Activated CD8-positive, alpha-beta T cell treated with anti-CD3 and anti-CD28 coated beads for 36 hours (primary cell): Measurements from ENCODE around the gene MYO1D. TPM values are rescaled to one million over a fixed set of nuclear protein-coding genes. Genes with fewer than 3 reads are reported as not detected.

Source experiments
- ATAC-seq: fragments of 200-7000 bp; cut with Tn5 transposase; one replicate; pipeline ENCODE4 v1.10.0; 2021; ENCODE audit warnings: mild to moderate bottlenecking, moderate library complexity
- CTCF ChIA-PET: fragments of 350-600 bp; sonication (Branson Sonifier 250); formaldehyde crosslinking; loops from one replicate; lab custom pipeline; 2021; ENCODE audit warnings: antibody characterized with exemption; lab: Charles Lee
- POLR2A ChIA-PET: fragments of 350-600 bp; sonication (Branson Sonifier 250); formaldehyde crosslinking; loops from one replicate; lab custom pipeline; 2021; ENCODE audit warnings: antibody characterized with exemption; lab: Charles Lee
- DNase-seq: peaks from one replicate; pipeline ENCODE4 v3.0.0-alpha.2; 2020
- H3K27ac Mint-ChIP-seq: one replicate; pipeline ENCODE4 v1.8.0; 2021; ENCODE audit warnings: mild to moderate bottlenecking, mixed read lengths
- H3K27me3 Mint-ChIP-seq: one replicate; pipeline ENCODE4 v1.8.0; 2021; ENCODE audit warnings: mixed read lengths
- H3K36me3 Mint-ChIP-seq: one replicate; pipeline ENCODE4 v1.8.0; 2021; ENCODE audit warnings: low read depth, mixed read lengths
- H3K4me1 Mint-ChIP-seq: one replicate; pipeline ENCODE4 v1.8.0; 2021; ENCODE audit warnings: low read depth, mixed read lengths
- H3K4me3 Mint-ChIP-seq: one replicate; pipeline ENCODE4 v1.8.0; 2021; ENCODE audit warnings: mild to moderate bottlenecking, moderate library complexity, mixed read lengths
- H3K9me3 Mint-ChIP-seq: one replicate; pipeline ENCODE4 v1.8.0; 2021; ENCODE audit warnings: mixed read lengths
- intact Hi-C: fragments of 100-400 bp; cut with micrococcal nuclease; formaldehyde crosslinking; loops from one replicate; pipeline ENCODE4 v1.10.0; 2022
- total RNA-seq, 2 experiments: library from RNA; stranded (reverse); gene quantifications; one replicate each; pipeline ENCODE4 v1.2.3, GENCODE V29; 2021
- TF ChIP-seq, protein P1 (sequence below): fragments of 200-600 bp; IDR thresholded peaks from one replicate; pipeline ENCODE4 v1.8.0; 2022; ENCODE audit warnings: antibody characterized with exemption, mild to moderate bottlenecking

The MYO1D gene
- total RNA-seq, 2 experiments from 2014 or later, result 8.3 to 9.2 TPM

DNA sequence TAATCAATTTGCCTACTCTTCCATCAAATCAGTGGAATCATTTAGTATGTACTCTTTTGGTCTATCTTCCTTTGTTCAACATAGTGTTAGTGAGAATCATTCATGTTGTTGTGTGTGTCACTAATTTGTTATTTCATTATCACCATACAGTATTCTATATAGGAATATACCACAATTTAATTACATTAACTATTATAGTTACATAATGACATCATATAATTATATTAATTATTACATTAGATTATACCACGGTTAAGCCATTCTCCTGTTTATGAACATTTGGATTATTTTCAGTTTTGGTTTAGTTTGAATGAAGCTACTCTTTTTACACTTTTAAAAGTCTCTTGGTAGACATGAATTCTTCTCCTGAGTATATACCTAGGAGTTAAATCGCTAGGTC, 40.4 kb downstream of the MYO1D start:
- H3K27me3 Mint-ChIP-seq, result peaks cover 4% of the 10 kb centered on the region
- H3K4me3 Mint-ChIP-seq, result no peak overlapping the region
- DNase-seq (no peak), ATAC-seq (no peak)
- CTCF ChIA-PET, result no interaction called here
- H3K36me3 Mint-ChIP-seq, result no peaks in the 10 kb centered on the region
- no peaks in the 10 kb centered on the region for H3K9me3 Mint-ChIP-seq
- POLR2A ChIA-PET, result no interaction called here
- no peak overlapping the region for H3K27ac Mint-ChIP-seq
- H3K4me1 Mint-ChIP-seq, result no peaks in the 10 kb centered on the region
- TF ChIP-seq, protein P1, sequence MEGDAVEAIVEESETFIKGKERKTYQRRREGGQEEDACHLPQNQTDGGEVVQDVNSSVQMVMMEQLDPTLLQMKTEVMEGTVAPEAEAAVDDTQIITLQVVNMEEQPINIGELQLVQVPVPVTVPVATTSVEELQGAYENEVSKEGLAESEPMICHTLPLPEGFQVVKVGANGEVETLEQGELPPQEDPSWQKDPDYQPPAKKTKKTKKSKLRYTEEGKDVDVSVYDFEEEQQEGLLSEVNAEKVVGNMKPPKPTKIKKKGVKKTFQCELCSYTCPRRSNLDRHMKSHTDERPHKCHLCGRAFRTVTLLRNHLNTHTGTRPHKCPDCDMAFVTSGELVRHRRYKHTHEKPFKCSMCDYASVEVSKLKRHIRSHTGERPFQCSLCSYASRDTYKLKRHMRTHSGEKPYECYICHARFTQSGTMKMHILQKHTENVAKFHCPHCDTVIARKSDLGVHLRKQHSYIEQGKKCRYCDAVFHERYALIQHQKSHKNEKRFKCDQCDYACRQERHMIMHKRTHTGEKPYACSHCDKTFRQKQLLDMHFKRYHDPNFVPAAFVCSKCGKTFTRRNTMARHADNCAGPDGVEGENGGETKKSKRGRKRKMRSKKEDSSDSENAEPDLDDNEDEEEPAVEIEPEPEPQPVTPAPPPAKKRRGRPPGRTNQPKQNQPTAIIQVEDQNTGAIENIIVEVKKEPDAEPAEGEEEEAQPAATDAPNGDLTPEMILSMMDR, result no peak
- intact Hi-C loops, result no loop called here

DNA sequence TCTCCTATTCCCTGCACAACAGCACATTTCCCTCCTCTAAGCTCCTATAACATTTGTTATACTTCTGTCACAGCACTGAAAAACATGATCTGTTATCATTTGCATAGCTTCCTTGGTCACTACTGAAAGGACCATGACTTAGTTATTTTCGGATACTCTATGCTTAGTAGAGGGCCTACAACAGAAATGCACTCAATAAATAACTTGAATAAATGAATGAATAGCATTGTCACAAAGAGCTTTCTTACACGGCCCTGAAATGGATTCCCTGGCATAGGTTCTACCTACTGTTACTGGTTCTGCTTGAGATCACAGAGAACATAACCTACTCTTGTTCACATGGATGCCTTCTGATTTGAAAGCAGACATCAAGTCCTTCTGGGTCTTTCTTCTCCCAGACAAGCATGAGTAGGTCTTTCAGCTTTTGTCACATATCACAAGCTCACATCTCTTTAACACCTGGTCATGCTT, 41.6 kb downstream of the MYO1D start:
- DNase-seq (no peak), ATAC-seq (no peak)
- no peaks in the 10 kb centered on the region for H3K9me3 Mint-ChIP-seq
- TF ChIP-seq, protein P1, result no peak
- peaks cover 3% of the 10 kb centered on the region for H3K27me3 Mint-ChIP-seq
- no peak overlapping the region for H3K27ac Mint-ChIP-seq
- H3K4me1 Mint-ChIP-seq, result no peaks in the 10 kb centered on the region
- no peaks in the 10 kb centered on the region for H3K36me3 Mint-ChIP-seq
- ChIA-PET CTCF (interaction anchor here (0.6 to 1.9 kb wide), 2 partner anchors 41 to 52 kb away, joined by 3 to 9 read pairs; partner anchors contain the start of gene MYO1D), POLR2A (no interaction called here)
- no peak overlapping the region for H3K4me3 Mint-ChIP-seq
- intact Hi-C loops, result no loop called here

DNA sequence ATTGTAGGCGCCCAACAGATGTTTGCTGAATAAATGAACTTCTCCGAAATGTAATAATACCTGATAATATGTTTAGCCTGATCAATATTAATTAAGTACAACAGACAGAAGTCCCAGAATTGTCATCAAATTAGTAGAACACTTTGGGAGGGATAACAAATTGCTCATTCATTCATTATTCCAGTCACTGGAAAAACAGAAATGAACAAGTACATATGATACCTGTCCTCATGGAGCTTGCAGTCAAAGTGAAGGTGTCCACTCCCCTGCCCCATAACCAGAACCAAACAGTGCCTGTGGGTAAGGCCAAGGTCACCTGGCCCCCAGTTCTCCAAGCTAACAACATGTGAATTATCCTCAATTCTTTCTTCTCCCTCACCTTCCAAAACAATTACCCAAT, 42.8 kb downstream of the MYO1D start:
- H3K4me1 Mint-ChIP-seq, result peaks cover 2% of the 10 kb centered on the region
- peaks cover 3% of the 10 kb centered on the region for H3K27me3 Mint-ChIP-seq
- ChIA-PET CTCF (interaction anchor here (0.7 to 1.2 kb wide), 2 partner anchors 10 to 51 kb away, joined by 3 to 6 read pairs; no protein-coding TSS in a partner anchor), POLR2A (interaction anchor here (0.7 kb wide), 1 partner anchor 10 kb away, joined by 3 read pairs; no protein-coding TSS in a partner anchor)
- H3K4me3 Mint-ChIP-seq, result no peak overlapping the region
- H3K9me3 Mint-ChIP-seq, result no peaks in the 10 kb centered on the region
- intact Hi-C loops, result no loop called here
- DNase-seq, result no peak
- no peaks in the 10 kb centered on the region for H3K36me3 Mint-ChIP-seq
- no peak for ATAC-seq
- TF ChIP-seq, protein P1, result no peak
- H3K27ac Mint-ChIP-seq, result no peak overlapping the region

DNA sequence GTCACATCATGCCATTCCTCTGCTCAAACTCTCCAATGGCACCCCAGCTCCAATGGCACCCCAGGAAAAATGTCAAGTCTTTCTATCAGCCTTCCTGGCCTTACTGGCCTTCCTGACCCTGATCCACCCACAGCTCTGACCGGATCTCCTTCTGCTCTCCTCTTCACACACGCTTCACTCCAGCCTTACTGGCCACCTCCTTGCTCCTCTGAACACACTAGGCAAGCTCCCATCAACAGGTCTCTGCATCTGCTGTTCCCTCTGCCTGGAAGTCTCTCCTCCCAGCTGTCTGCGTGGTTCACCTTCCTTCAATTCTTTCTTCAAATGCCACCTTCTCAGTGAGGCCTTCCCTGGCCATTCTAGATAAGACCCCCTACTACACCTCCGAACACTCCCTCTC, 43.4 kb downstream of the MYO1D start:
- peaks cover 8% of the 10 kb centered on the region for H3K4me1 Mint-ChIP-seq
- no peak overlapping the region for H3K4me3 Mint-ChIP-seq
- H3K27ac Mint-ChIP-seq, result no peak overlapping the region
- ChIA-PET POLR2A (no interaction called here), CTCF (interaction anchor here (0.7 to 1.4 kb wide), 4 partner anchors 42 to 107 kb away, joined by 3 to 6 read pairs (median 4); partner anchors contain the start of gene MYO1D)
- H3K36me3 Mint-ChIP-seq, result no peaks in the 10 kb centered on the region
- TF ChIP-seq, protein P1, result no peak
- no peak for ATAC-seq
- H3K9me3 Mint-ChIP-seq, result no peaks in the 10 kb centered on the region
- peaks cover 8% of the 10 kb centered on the region for H3K27me3 Mint-ChIP-seq
- intact Hi-C loops, result no loop called here
- no peak for DNase-seq

DNA sequence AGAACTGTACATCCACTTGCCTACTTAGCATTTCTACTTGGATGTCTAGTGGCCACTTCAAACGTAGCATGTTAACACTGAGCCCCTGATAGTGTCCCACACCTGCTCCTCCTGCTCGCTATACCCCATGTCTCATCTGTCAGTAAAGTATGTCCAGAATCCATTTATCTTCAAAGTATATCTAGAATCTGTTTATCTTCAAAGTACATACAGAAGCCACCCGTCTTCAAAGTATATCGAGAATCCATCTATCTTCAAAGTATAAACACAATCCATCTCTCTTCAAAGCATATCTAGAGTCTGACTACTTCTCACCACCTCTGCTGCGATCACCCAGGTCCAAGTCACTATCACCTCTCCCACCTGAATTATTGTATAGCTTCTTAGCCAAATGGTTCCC, 43.8 kb downstream of the MYO1D start:
- Mint-ChIP-seq H3K9me3 (no peaks in the 10 kb centered on the region), H3K27me3 (peaks cover 8% of the 10 kb centered on the region), H3K4me1 (peaks cover 10% of the 10 kb centered on the region), H3K4me3 (no peak overlapping the region), H3K27ac (no peak overlapping the region), H3K36me3 (no peaks in the 10 kb centered on the region)
- intact Hi-C loops, result no loop called here
- TF ChIP-seq, protein P1, result no peak
- ATAC-seq (no peak), DNase-seq (no peak)
- CTCF ChIA-PET, result interaction anchor here (0.7 to 1.4 kb wide), 4 partner anchors 43 to 108 kb away, joined by 3 to 6 read pairs (median 4); partner anchors contain the start of gene MYO1D
- POLR2A ChIA-PET, result no interaction called here
